DMS79 treated with DMSO at 0.1 percent for 48 hours (cell line): ENCODE measurements around the gene CFAP77.

Source experiments
- DNase-seq: peaks from one replicate; lab custom pipeline; 2025; lab: John Stamatoyannopoulos, UW

The CFAP77 gene

GRCh38 chr9:132582276-132582785 is 172.3 kb downstream of the CFAP77 start, which contains the start of gene BARHL1:
TSS of gene BARHL1 (plus strand) at chr9:132582606. CDS start at chr9:132582798, 192 bp downstream.
- no peak for DNase-seq

DNA sequence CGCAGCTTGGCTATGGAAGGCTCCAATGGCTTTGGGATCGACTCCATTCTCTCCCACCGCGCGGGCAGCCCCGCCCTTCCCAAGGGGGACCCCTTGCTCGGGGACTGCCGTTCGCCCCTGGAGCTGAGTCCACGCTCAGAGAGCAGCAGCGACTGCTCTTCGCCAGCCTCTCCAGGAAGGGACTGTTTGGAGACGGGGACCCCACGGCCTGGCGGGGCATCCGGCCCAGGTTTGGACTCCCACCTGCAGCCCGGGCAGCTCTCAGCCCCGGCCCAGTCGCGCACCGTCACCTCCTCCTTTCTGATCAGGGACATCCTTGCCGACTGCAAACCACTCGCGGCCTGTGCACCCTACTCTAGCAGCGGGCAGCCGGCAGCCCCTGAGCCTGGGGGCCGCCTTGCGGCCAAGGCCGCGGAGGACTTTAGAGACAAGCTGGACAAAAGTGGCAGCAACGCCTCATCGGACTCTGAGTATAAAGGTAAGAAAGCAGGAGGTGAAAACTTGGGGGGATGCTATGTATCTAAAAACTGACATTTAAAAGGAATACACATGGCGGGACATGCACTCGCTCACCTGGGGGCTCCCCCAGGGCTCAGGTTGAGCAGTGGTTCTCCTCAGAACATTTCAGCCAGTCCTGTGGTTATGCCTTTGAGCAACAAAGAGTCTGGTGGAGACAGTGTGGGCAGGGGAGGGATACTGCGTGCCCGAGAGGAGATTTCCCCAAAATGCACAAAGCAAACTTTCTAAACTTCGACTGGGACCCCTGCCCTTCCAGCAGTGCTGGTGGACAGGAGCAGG is 173.0 kb downstream of the CFAP77 start:
- no peak for DNase-seq

DNA sequence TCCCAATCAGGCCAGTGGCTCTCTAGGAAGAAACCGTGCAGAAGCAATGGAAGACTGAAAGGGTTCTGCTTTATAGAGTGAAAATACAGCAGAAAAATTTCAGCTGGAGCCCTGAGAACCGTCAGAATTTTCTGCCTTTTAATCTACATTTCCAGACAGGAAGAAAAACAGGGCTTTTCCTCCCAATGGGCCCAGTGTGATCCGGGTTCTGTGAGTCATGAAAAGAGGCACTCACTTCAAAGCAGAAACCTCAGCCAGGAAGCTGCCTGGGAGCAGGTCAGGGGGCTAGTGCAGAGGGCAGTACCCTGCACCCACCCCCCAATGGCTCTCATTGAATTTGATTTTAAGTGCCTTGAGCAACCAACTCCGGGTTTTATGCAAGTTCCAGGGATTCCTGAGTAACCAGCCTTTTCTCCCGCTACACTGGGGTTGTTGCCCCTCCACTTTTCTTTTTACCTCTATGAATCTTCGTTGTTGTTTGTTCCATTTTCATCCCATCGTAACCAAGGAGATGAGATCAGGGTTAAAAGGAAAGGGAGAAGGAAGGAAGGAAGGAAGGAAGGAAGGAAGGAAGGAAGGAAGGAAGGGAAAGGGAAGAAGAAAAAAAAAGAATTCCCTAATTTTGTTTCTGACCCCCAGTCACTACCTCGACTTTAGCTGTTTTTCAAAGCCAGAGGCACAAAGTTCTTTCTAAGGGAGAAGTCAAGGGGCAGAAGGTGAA is 173.7 kb downstream of the CFAP77 start:
- DNase-seq: no peak

GRCh38 chr9:132584601-132585560 is 174.9 kb downstream of the CFAP77 start:
- DNase-seq: no peak

DNA sequence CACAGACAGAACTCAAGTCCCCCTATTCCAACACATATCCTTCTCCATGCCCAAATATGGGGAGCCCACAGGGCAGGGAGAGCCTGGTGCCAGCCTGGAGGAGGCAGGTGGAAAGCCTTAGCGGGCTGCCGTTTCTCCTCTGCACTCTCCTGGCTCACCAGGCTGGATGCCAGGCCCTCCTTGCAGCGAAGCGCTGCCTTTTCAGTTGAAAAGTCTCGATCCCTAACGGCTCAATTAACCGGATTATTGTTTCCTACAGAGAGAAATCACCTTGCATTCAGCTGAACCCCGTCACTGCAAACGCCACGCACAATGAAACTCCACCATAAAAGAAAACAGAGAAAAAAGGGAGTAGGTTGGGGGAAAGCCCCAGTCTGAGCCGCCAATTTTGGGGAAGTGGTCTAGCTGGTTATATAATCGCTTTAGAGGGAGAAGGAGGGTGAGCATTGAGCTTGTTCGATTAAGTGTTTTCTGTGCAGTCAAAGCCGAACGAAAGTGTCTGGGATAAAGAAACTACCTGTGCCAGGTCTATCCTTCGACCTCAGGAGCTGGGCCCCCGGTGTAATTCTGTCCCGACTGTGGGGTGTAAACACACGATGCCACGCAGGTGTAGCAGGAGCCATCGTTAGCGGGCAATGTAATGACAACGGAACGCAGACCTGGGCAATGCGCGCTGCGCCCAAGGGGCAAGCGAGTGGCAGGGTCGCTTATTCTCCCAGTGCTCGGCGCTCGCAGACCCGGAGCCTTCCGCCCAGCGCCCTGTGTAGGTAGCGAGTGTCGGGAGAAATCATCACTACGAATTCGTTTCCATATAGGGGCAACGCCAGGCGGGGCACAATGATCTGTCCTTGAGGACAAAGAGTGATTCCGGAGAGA is 176.2 kb downstream of the CFAP77 start:
- peak; percentile 26 for DNase-seq

GRCh38 chr9:132586830-132587591 is 177.0 kb downstream of the CFAP77 start:
- peak; percentile 20 for DNase-seq

GRCh38 chr9:132587592-132587955 is 177.6 kb downstream of the CFAP77 start:
- DNase-seq: no peak

DNA sequence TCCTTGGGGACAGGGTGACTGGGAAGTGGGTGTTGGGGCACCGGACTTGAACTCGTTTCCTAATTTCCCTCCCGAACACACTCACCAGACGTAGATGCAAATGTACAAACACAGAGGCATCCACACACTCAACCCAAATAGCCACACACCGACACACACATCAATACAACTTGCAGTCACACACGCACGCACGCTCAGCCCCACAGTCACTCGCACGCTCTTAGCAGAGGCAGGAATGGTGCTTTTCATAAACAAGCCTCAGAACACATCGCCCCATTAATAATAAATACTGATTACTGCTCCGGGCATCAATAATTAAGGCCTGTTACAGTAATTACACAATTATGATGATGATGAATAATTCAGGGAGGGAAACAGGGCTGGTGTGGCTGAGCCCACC is 178.1 kb downstream of the CFAP77 start:
- no peak for DNase-seq

DNA sequence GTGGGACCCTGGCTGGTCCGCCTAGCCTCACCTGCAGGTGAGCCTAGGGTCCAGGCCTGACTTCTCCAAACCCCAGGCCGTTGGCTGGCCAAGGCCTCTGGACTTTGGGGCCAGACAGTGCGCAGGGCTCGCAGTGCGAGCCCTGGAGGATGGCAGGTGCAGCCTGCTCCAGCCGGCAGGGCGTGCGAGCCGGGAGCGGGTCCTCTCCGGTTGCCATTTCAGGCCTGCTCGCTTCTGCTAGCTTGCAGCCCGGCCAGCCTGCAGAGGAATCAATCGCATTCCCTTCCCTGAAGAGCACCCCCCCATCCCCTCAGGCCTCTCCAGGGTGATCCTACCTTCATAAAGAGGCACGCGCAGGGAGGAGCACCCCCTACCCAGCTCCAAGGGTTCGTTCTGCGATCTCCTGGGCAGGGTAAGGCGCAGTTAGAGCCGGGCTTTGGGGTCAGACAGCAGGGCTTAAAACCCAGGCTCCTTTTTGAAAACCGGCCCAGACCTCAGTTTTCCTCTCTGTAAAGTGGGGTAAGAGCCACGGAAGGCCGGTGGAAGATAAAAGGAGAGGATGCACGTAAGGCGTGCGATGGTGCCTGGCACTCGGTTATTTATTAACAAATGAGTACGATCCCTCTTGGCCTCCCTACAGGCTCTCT is 178.6 kb downstream of the CFAP77 start:
- no peak for DNase-seq

GRCh38 chr9:132589148-132590036 is 179.4 kb downstream of the CFAP77 start:
- no peak for DNase-seq

DNA sequence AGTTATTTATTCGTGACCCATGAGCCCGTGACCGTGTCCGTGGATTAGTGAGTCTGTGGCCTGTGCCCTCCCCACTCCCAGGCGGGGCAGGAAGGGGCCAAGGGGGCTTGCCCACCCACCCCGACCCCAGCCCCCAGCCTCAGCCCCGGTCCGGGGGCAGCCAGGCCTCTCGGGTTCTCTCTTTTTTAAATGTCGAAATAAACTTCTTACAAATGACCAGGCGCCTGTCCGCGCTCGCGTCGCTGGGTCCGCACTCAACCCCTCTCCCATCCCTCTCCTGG is 180.0 kb downstream of the CFAP77 start:
- DNase-seq: no peak

GRCh38 chr9:132590318-132591182 is 180.5 kb downstream of the CFAP77 start:
- DNase-seq: no peak

- DNase-seq: no peak
Measured at GRCh38 chr9:132591244-132591643, 181.2 kb downstream of the CFAP77 start.

GRCh38 chr9:132591751-132592314 is 181.8 kb downstream of the CFAP77 start:
- no peak for DNase-seq

GRCh38 chr9:132592451-132592850 is 182.4 kb downstream of the CFAP77 start:
- DNase-seq: no peak

DNA sequence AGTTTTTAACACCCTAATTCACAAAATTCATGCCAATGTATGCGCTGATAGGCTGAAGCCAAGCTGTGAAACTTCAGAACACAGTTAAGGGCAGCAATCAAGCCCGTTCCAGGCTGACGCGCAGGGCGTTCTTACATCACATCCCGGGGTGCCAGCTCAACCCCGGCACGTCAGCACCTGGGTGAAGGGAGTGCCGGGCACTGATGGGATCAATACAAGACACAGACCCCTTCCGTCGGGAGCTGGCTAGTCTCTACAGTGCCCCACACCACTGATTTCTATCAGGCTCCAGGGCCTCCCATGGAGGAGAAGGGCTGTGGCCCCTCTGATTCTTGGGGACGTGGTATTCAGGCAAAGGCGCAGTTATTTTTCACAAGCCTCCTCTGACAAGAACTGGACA is 184.4 kb downstream of the CFAP77 start:
- no peak for DNase-seq

- no peak for DNase-seq
Measured at GRCh38 chr9:132595319-132595718, 185.3 kb downstream of the CFAP77 start.

- no peak for DNase-seq
Measured at GRCh38 chr9:132596200-132596599, 186.2 kb downstream of the CFAP77 start.
